HEK293T (cell line): ENCODE results near the gene HOXA3.

Source experiments
- CTCF ChIA-PET: fragments of 350-600 bp; formaldehyde crosslinking; extraction: SDS; loops from one replicate; lab custom pipeline; 2021; ENCODE audit warnings: antibody characterized with exemption, inconsistent platforms; lab: Yijun Ruan, JAX
- POLR2A ChIA-PET: fragments of 350-600 bp; formaldehyde crosslinking; extraction: SDS; loops from one replicate; lab custom pipeline; 2020; ENCODE audit warnings: antibody characterized with exemption, inconsistent platforms; lab: Yijun Ruan, JAX
- DNase-seq: peaks from one replicate; pipeline ENCODE4 v3.0.0; 2012; ENCODE audit warnings: mixed read lengths; ENCODE audit errors: extremely low spot score
- ARNT ChIP-seq: fragments of 450-650 bp; IDR thresholded peaks from 2 replicates; pipeline ENCODE4 v1.6.1; 2017; ENCODE audit warnings: mild to moderate bottlenecking
- BHLHE40 ChIP-seq: fragments of 450-650 bp; IDR thresholded peaks from 2 replicates; pipeline ENCODE4 v1.6.1; 2016; ENCODE audit warnings: mild to moderate bottlenecking, moderate library complexity, borderline replicate concordance
- CTBP1 ChIP-seq: fragments of 450-650 bp; IDR thresholded peaks from 2 replicates; pipeline ENCODE4 v1.6.1; 2016; ENCODE audit warnings: borderline replicate concordance
- ELF4 ChIP-seq: fragments of 450-650 bp; IDR thresholded peaks from 2 replicates; pipeline ENCODE4 v1.6.1; 2017; ENCODE audit warnings: antibody characterized with exemption
- FOXA1 ChIP-seq: fragments of 450-650 bp; IDR thresholded peaks from 2 replicates; pipeline ENCODE4 v1.6.1; 2016; ENCODE audit warnings: mild to moderate bottlenecking
- FOXK2 ChIP-seq: fragments of 450-650 bp; IDR thresholded peaks from 2 replicates; pipeline ENCODE4 v1.6.1; 2016; ENCODE audit warnings: mild to moderate bottlenecking
- FOXM1 ChIP-seq: fragments of 450-650 bp; IDR thresholded peaks from 2 replicates; pipeline ENCODE4 v1.6.1; 2017; ENCODE audit warnings: mild to moderate bottlenecking, borderline replicate concordance
- HDGF ChIP-seq: fragments of 450-650 bp; IDR thresholded peaks from 2 replicates; pipeline ENCODE4 v1.6.1; 2017; ENCODE audit warnings: antibody characterized with exemption, borderline replicate concordance
- L3MBTL2 ChIP-seq: fragments of 450-650 bp; conservative IDR thresholded peaks from 2 replicates; pipeline ENCODE4 v1.6.1; 2016; ENCODE audit warnings: mild to moderate bottlenecking
- LEF1 ChIP-seq: fragments of 450-650 bp; IDR thresholded peaks from 2 replicates; pipeline ENCODE4 v1.6.1; 2017; ENCODE audit warnings: mild to moderate bottlenecking, borderline replicate concordance
- NFRKB ChIP-seq: fragments of 450-650 bp; IDR thresholded peaks from 2 replicates; pipeline ENCODE4 v1.6.1; 2016; ENCODE audit warnings: mild to moderate bottlenecking, moderate library complexity
- SP1 ChIP-seq: fragments of 450-650 bp; IDR thresholded peaks from 2 replicates; pipeline ENCODE4 v1.6.1; 2017
- SUZ12 ChIP-seq: fragments of 450-650 bp; IDR thresholded peaks from 2 replicates; pipeline ENCODE4 v1.6.1; 2016; ENCODE audit warnings: mild to moderate bottlenecking
- TARDBP ChIP-seq: fragments of 450-650 bp; IDR thresholded peaks from 2 replicates; pipeline ENCODE4 v1.6.1; 2016
- ZNF384 ChIP-seq: fragments of 450-650 bp; IDR thresholded peaks from 2 replicates; pipeline ENCODE4 v1.6.1; 2016
- TF ChIP-seq, protein P1 (sequence below): fragments of 450-650 bp; IDR thresholded peaks from 2 replicates; pipeline ENCODE4 v1.6.1; 2016

Gene HOXA3

DNA sequence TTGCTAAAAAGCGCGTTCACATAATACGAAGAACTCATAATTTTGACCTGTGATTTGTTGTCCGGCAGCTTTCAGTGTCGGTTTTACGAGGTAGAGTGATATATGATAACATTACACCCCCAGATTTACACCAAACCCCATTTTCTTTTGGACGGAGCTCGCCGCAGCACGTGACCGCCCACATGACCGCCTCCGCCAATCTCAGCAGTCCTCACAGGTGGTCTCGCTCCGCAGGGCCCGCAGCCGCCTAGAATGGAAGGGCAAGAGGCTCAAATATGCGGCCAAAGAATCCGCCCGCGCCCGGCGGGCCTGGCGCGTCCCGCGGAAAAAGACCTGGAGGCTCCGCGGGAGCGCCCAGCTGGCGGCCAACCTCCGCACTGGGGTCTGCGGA is 4.1 kb upstream of the HOXA3 start, which contains the start of gene HOXA7:
HOXA7 (minus strand) TSS at position 168 of the 391 bp plus-strand sequence; CDS start at position 38, 130 bp downstream.
- no peak for DNase-seq
- ChIA-PET POLR2A (interaction anchor here (0.5 to 17.5 kb wide), 25 partner anchors 9 to 1302 kb away, joined by 3 to 367 read pairs (median 3); partner anchors contain the start of genes HOXA1, HOXA10, HOXA11 and HOXA5), CTCF (interaction anchor here (1.0 to 1.4 kb wide), 2 partner anchors 13 to 787 kb away, joined by 3 to 4 read pairs; no protein-coding TSS in a partner anchor)
- no peak for TF ChIP-seq LEF1
- TF ChIP-seq CTBP1 = no peak
- TF ChIP-seq BHLHE40 = no peak
- TF ChIP-seq L3MBTL2 = peak; percentile 34
- no peak for TF ChIP-seq FOXA1
- TF ChIP-seq ELF4 = no peak
- TF ChIP-seq NFRKB = no peak
- no peak for TF ChIP-seq HDGF
- TF ChIP-seq, protein P1, sequence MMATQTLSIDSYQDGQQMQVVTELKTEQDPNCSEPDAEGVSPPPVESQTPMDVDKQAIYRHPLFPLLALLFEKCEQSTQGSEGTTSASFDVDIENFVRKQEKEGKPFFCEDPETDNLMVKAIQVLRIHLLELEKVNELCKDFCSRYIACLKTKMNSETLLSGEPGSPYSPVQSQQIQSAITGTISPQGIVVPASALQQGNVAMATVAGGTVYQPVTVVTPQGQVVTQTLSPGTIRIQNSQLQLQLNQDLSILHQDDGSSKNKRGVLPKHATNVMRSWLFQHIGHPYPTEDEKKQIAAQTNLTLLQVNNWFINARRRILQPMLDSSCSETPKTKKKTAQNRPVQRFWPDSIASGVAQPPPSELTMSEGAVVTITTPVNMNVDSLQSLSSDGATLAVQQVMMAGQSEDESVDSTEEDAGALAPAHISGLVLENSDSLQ = peak; percentile 78

DNA sequence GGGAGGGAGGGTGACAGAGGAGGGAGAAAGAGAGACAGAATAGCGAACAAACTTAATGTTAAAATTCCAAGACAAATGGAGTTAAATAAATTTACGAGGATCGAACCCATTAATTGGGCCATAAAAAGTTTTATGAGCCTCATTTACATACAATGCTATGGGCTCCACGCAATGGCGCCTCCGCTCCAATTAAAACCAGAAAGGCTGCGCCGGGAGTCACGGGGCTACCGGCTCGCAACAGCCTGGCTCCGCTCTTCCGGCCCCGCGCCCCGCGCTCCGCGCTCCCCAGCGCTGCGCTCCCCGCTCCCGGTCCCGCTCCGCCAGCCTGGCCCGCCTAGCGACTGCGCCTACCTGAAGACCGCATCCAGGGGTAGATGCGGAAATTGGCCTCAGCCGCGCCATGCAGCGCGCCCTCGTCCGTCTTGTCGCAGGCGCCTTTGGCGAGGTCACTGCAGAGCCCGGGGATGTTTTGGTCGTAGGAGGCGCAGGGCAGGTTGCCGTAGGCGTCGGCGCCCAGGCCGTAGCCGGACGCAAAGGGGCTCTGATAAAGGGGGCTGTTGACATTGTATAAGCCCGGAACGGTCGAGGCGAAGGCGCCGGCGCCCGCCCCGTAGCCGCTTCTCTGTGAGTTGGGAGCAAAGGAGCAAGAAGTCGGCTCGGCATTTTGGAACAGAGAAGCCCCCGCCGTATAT is 3.6 kb upstream of the HOXA3 start:
- peak; percentile 51 for TF ChIP-seq L3MBTL2
- TF ChIP-seq, protein P1 = peak; percentile 10; the same call in 1 of the 2 replicates
- no peak for TF ChIP-seq SUZ12
- ChIA-PET POLR2A (interaction anchor here (0.7 to 17.5 kb wide), 20 partner anchors 8 to 958 kb away, joined by 3 to 367 read pairs (median 4); partner anchors contain the start of genes HOXA1, HOXA10, HOXA11 and HOXA5), CTCF (interaction anchor here (1.0 kb wide), 1 partner anchor 13 kb away, joined by 4 read pairs; no protein-coding TSS in a partner anchor)
- DNase-seq = no peak

DNA sequence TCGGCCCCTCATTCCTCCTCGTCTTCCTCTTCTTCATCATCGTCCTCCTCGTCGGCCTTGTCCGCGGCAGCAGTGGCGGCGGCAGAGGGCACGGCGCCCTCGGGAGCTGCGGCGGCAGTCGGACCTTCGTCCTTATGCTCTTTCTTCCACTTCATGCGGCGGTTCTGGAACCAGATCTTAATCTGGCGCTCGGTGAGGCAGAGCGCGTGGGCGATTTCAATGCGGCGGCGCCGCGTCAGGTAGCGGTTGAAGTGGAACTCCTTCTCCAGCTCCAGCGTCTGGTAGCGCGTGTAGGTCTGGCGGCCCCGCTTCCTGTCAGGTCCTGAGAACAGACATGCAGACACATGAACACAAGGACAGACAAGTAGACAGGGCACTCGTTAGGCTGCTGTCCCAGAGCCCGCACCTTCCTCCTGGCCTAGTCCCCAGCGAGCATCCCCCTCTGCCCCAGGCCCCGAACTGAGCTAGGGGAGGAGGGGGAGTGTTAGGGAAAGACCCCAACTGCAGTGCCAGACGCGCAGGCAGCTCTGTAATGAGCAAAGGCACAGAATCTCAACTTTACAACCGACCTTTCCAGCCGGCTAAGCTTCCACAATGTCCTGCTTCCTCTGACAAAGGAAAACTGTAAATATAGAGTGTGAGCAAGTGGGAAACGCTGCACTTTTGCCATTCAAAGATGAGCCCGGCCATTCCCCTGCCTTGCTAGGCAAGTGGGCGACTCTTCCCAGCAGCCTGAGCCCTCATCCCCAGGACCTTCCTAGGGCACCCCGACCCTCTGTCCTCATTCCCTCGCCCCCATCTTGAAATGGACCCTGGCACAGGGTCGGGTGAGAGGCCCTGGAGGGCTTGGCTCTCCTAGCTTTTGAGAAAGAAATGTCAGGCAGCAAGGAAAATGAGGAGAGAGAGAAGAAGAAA is 2.8 kb upstream of the HOXA3 start:
- DNase-seq = no peak
- TF ChIP-seq BHLHE40 = no peak
- TF ChIP-seq LEF1 = no peak
- TF ChIP-seq HDGF = no peak
- no peak for TF ChIP-seq SUZ12
- TF ChIP-seq FOXK2 = no peak
- no peak for TF ChIP-seq FOXA1
- no peak for TF ChIP-seq ELF4
- no peak for TF ChIP-seq TARDBP
- TF ChIP-seq SP1 = no peak
- no peak for TF ChIP-seq FOXM1
- TF ChIP-seq L3MBTL2 = no peak
- no peak for TF ChIP-seq ARNT
- TF ChIP-seq ZNF384 = no peak
- no peak for TF ChIP-seq CTBP1
- TF ChIP-seq, protein P1 = no peak
- no peak for TF ChIP-seq NFRKB
- CTCF ChIA-PET = no interaction called here
- POLR2A ChIA-PET = interaction anchor here (0.7 to 17.5 kb wide), 5 partner anchors 11 to 472 kb away, joined by 3 to 367 read pairs (median 6); partner anchors contain the start of genes HOXA10, HOXA11 and HOXA5

- CTCF ChIA-PET = interaction anchor here (2.6 kb wide), 1 partner anchor 11 kb away, joined by 10 read pairs; the partner anchor contains the start of gene HOXA5
- DNase-seq = no peak
- POLR2A ChIA-PET = interaction anchor here (1.2 to 17.5 kb wide), 3 partner anchors 10 to 28 kb away, joined by 5 to 367 read pairs (median 11); partner anchors contain the start of genes HOXA10 and HOXA5
- TF ChIP-seq TARDBP = no peak
- TF ChIP-seq, protein P1 = no peak
- TF ChIP-seq BHLHE40 = no peak
- no peak for TF ChIP-seq ZNF384
- TF ChIP-seq SUZ12 = no peak
- TF ChIP-seq L3MBTL2 = no peak
- TF ChIP-seq HDGF = no peak
- no peak for TF ChIP-seq FOXM1
- TF ChIP-seq ARNT = no peak
- TF ChIP-seq ELF4 = no peak
- no peak for TF ChIP-seq SP1
- TF ChIP-seq FOXK2 = no peak
- TF ChIP-seq CTBP1 = no peak
- TF ChIP-seq FOXA1 = no peak
- no peak for TF ChIP-seq NFRKB
Measured at GRCh38 chr7:27154369-27154768, 2.0 kb upstream of the HOXA3 start.

DNA sequence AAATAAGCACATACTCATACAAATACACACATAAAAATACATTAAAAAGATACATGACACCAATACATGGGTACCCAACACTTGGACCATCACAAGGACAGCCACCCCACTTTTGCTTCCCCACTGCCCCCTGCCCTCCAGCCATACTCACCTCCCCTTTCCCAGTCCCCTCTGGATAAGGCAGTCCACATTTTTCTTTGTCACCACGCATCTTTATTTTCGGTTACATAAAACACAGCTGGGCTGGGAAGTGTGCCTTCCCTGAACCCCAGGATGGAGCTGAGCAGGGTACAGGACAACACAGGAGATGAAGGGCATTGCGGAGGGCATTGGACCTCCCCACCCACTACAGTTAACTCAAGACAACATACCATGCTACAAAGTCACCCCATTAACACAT is 1.1 kb upstream of the HOXA3 start:
- POLR2A ChIA-PET = interaction anchor here (1.4 to 17.5 kb wide), 5 partner anchors 10 to 29 kb away, joined by 9 to 367 read pairs (median 14); partner anchors contain the start of genes HOXA10, HOXA5 and HOXA9
- CTCF ChIA-PET = interaction anchor here (0.9 to 2.6 kb wide), 2 partner anchors 10 to 300 kb away, joined by 3 to 10 read pairs; partner anchors contain the start of gene HOXA5
- DNase-seq = no peak
- no peak for TF ChIP-seq NFRKB
